ENCODE results near the gene MAP1LC3B2. TPM values are rescaled to one million over a fixed set of nuclear protein-coding genes. Genes with fewer than 3 reads are reported as not detected.

Gene MAP1LC3B2
- total and polyA plus RNA-seq, 2 of the 8 experiments (the other 6 are each of a cell fraction or from before 2014, with no cell fraction given): 0.39 to 1.5 TPM

GRCh38 chr12:116534311-116535121 lies 24.7 kb upstream of the MAP1LC3B2 start:
- H3K79me2 ChIP-seq (ENCODE audit: control insufficient read depth in 1 of 2, insufficient read depth in 2 of 2, low read length in 2 of 2): no peaks in the 10 kb centered on the region
- no peak overlapping the region for H4K5ac ChIP-seq (ENCODE audit: insufficient read length, low read depth, low read length)
- DNase-seq (ENCODE audit: low read depth in 1 of 2, low spot score in 2 of 2) (peak in 1 of 2 experiments; percentile 53), FAIRE-seq (no peak)
- peak overlapping the region; percentile 89 to 98 for H3K4me2 ChIP-seq (ENCODE audit: insufficient read depth in 1 of 2, low read depth in 2 of 2, low read length in 2 of 2)
- CTCF ChIA-PET (ENCODE audit: partially characterized antibody): interaction anchor here (0.5 to 1.5 kb wide), 4 partner anchors 65 to 479 kb away, joined by 3 to 7 read pairs (median 3); no protein-coding TSS in a partner anchor
- WGBS, 2 experiments (ENCODE audit: extremely low coverage in 1 of 2, insufficient coverage in 1 of 2, insufficient read length in 1 of 2, insufficient replicate concordance in 2 of 2, low coverage in 1 of 2, low lambda C conversion rate in 2 of 2, missing lambda C conversion rate in 1 of 2): 18% methylated on average over 23 of the region's 30 CpGs; no CpG with 5 or more reads in 1 of the 2 experiments
- peak overlapping the region; percentile 100 for H2BK12ac ChIP-seq (ENCODE audit: low read depth, low read length)
- H3K9ac ChIP-seq (replicated peaks in 1 of 4; ENCODE audit: extremely low read depth in 1 of 4, low read depth in 3 of 4, low read length in 3 of 4): peak overlapping the region in 1 of 4 experiments; percentile 78; a peak in 1 of 7 replicates
- H3K4ac ChIP-seq (replicated peaks; ENCODE audit: insufficient read length, low read depth, low read length): peak overlapping the region; percentile 55
- peak overlapping the region; percentile 89 for H2BK15ac ChIP-seq (ENCODE audit: low read length)
- no peak overlapping the region for H3K56ac ChIP-seq (replicated peaks; ENCODE audit: insufficient read length, low read depth, low read length)
- POLR2A ChIA-PET (ENCODE audit: partially characterized antibody): interaction anchor here (3.1 to 3.4 kb wide), 2 partner anchors 9 to 27 kb away, joined by 16 to 17 read pairs; no protein-coding TSS in a partner anchor
- no peak overlapping the region for H4K8ac ChIP-seq (ENCODE audit: extremely low read depth, insufficient read depth, low read length)
- peak overlapping the region; percentile 32 to 84 (median 81) for H3K4me3 ChIP-seq (ENCODE audit: extremely low read depth in 1 of 4, insufficient read depth in 2 of 4, low read depth in 3 of 4, low read length in 4 of 4)
- no peak overlapping the region for H3K14ac ChIP-seq (ENCODE audit: insufficient read length)
- peak overlapping the region; percentile 92; the same call in 1 of the 2 replicates for H2BK20ac ChIP-seq (ENCODE audit: low read length)
- peaks cover 0 to 22% (median 12%) of the 10 kb centered on the region in 4 experiments; a peak in 6 of 7 replicates for H3K4me1 ChIP-seq (replicated peaks in 1 of 4; ENCODE audit: control insufficient read depth in 3 of 4, insufficient read depth in 4 of 4, low read length in 3 of 4)
- H3K36me3 ChIP-seq (ENCODE audit: control insufficient read depth in 2 of 4, insufficient read depth in 4 of 4, low read length in 3 of 4): no peaks in the 10 kb centered on the region
- TF ChIP-seq CHD2 (IDR thresholded peaks at IDR 0.05; ENCODE audit: low read length) (0 out of 2 replicates have a peak, but pooled peaks have one; percentile 3), SIRT6 (IDR thresholded peaks at IDR 0.05; ENCODE audit: low read length) (no peak), ATF3 (IDR thresholded peaks at IDR 0.05; ENCODE audit: insufficient read depth, low read depth, low read length) (no peak), SAP30 (IDR thresholded peaks at IDR 0.05; ENCODE audit: insufficient read depth, insufficient replicate concordance, low read length) (peak; percentile 64), KDM1A (IDR thresholded peaks at IDR 0.05; ENCODE audit: borderline replicate concordance, low read length) (peak; percentile 64)
- no peak overlapping the region for H2AFZ ChIP-seq (ENCODE audit: low read length)
- no peaks in the 10 kb centered on the region for H4K20me1 ChIP-seq (replicated peaks in 1 of 2; ENCODE audit: control insufficient read depth in 1 of 2, insufficient read depth in 2 of 2, low read length in 2 of 2)
- H3K18ac ChIP-seq (ENCODE audit: extremely low read depth, low read length): peak overlapping the region; percentile 98
- no peaks in the 10 kb centered on the region for H3K79me1 ChIP-seq (ENCODE audit: low read depth, low read length)
- H3K9me3 ChIP-seq (ENCODE audit: insufficient read depth in 2 of 2, low read depth in 1 of 2, low read length in 1 of 2): no peaks in the 10 kb centered on the region
- peak overlapping the region; percentile 86 for H2BK5ac ChIP-seq (ENCODE audit: low read depth, low read length)
- H3K23ac ChIP-seq (ENCODE audit: insufficient read length): no peak overlapping the region
- peaks cover 12% of the 10 kb centered on the region for H3K23me2 ChIP-seq (ENCODE audit: low read depth, low read length)
- no peak overlapping the region for H3K27ac ChIP-seq (ENCODE audit: low read depth, low read length)
- H2AK5ac ChIP-seq (ENCODE audit: low read depth, low read length): peak overlapping the region; percentile 71; the same call in 1 of the 2 replicates
- peak overlapping the region; percentile 67 for H2BK120ac ChIP-seq (replicated peaks; ENCODE audit: low read depth, low read length)
- peak overlapping the region; percentile 86 for H4K91ac ChIP-seq (replicated peaks; ENCODE audit: insufficient read length, low read length)
- peaks cover 0 to 3% (median 0%) of the 10 kb centered on the region in 4 experiments; a peak in 4 of 7 replicates for H3K27me3 ChIP-seq (replicated peaks in 1 of 4; ENCODE audit: control insufficient read depth in 3 of 4, extremely low read depth in 1 of 4, insufficient read depth in 3 of 4, low read length in 3 of 4)

Data from H1 (cell line).